Liver (tissue), 9 donors: ENCODE measurements around the gene NLRP6. TPM values are rescaled to one million over a fixed set of nuclear protein-coding genes. Genes with fewer than 3 reads are reported as not detected.
"Not testable (repeated sequence)": the region's sequence is repeated elsewhere in the genome, so short reads cannot be mapped to it uniquely, and the experiment has no call there.

Source experiments
- DNase-seq: peaks from one replicate; pipeline ENCODE4 v3.0.0-alpha.2; 2017; ENCODE audit warnings: low spot score
- H3K27ac ChIP-seq, 2 donors: one replicate each; pipeline ENCODE4 v1.7.0; 2013; ENCODE audit warnings: inconsistent platforms in 2 of 2, low read length in 2 of 2, control low read depth in 1 of 2, low read depth in 1 of 2, mild to moderate bottlenecking in 1 of 2
- H3K27me3 ChIP-seq, 4 donors: one replicate each; pipeline versions ENCODE4 v1.6.1 to v1.7.0; 2013; ENCODE audit warnings: low read length in 3 of 4, inconsistent platforms in 1 of 4, mild to moderate bottlenecking in 1 of 4, moderate library complexity in 1 of 4; ENCODE audit not compliant: control insufficient read depth in 4 of 4, insufficient read depth in 4 of 4
- H3K36me3 ChIP-seq, 4 donors: one replicate each; pipeline versions ENCODE4 v1.6.1 to v1.7.0; 2013; ENCODE audit warnings: low read length in 3 of 4, mild to moderate bottlenecking in 3 of 4, low read depth in 1 of 4, moderate library complexity in 1 of 4; ENCODE audit not compliant: control insufficient read depth in 4 of 4, insufficient read depth in 3 of 4
- H3K4me1 ChIP-seq, 4 donors: one replicate each; pipeline versions ENCODE4 v1.6.1 to v1.7.0; 2013; ENCODE audit warnings: low read length in 3 of 4, mild to moderate bottlenecking in 3 of 4, moderate library complexity in 1 of 4; ENCODE audit not compliant: control insufficient read depth in 4 of 4, insufficient read depth in 4 of 4
- H3K4me3 ChIP-seq, 3 donors: one replicate each; pipeline versions ENCODE4 v1.6.1 to v1.7.0; 2013; ENCODE audit warnings: low read length in 3 of 3, control low read depth in 1 of 3, low read depth in 1 of 3, mild to moderate bottlenecking in 1 of 3
- H3K9ac ChIP-seq, 2 donors: one replicate each; pipeline ENCODE4 v1.7.0; 2013; ENCODE audit warnings: low read length in 2 of 2, mild to moderate bottlenecking in 2 of 2, moderate library complexity in 2 of 2, control low read depth in 1 of 2, low read depth in 1 of 2
- H3K9me3 ChIP-seq, 4 donors: one replicate each; pipeline versions ENCODE4 v1.6.1 to v1.7.0; 2013; ENCODE audit warnings: low read length in 3 of 4; ENCODE audit not compliant: control insufficient read depth in 4 of 4
- EGR1 ChIP-seq, 2 donors: IDR thresholded peaks; 2 replicates each; pipeline ENCODE4 v1.6.1; 2016 to 2018; ENCODE audit warnings: antibody characterized with exemption in 2 of 2, low read depth in 2 of 2
- FOXA1 ChIP-seq: IDR thresholded peaks from 2 replicates; pipeline ENCODE4 v1.6.1; 2016; ENCODE audit warnings: antibody characterized with exemption
- FOXA2 ChIP-seq: IDR thresholded peaks from 2 replicates; pipeline ENCODE4 v1.6.1; 2016; ENCODE audit warnings: antibody characterized with exemption
- GABPA ChIP-seq, 2 donors: IDR thresholded peaks in 1 of 2; conservative IDR thresholded peaks in 1 of 2; 2 replicates each; pipeline ENCODE4 v1.6.1; 2016; ENCODE audit warnings: antibody characterized with exemption in 2 of 2, mild to moderate bottlenecking in 1 of 2, moderate library complexity in 1 of 2
- HNF4A ChIP-seq, 2 donors: conservative IDR thresholded peaks; 2 replicates each; pipeline ENCODE4 v1.6.1; 2016; ENCODE audit warnings: antibody characterized with exemption in 2 of 2, mild to moderate bottlenecking in 2 of 2
- JUND ChIP-seq, 2 donors: IDR thresholded peaks; 2 replicates each; pipeline ENCODE4 v1.6.1; 2016; ENCODE audit warnings: antibody characterized with exemption in 2 of 2
- RAD21 ChIP-seq, 2 donors: IDR thresholded peaks; 2 replicates each; pipeline ENCODE4 v1.6.1; 2016; ENCODE audit warnings: antibody characterized with exemption in 2 of 2, mild to moderate bottlenecking in 2 of 2
- RXRA ChIP-seq, 2 donors: IDR thresholded peaks; 2 replicates each; pipeline ENCODE4 v1.6.1; 2017 to 2018; ENCODE audit warnings: antibody characterized with exemption in 2 of 2, mild to moderate bottlenecking in 1 of 2
- SP1 ChIP-seq: IDR thresholded peaks from 2 replicates; pipeline ENCODE4 v1.6.1; 2018; ENCODE audit warnings: antibody characterized with exemption, mild to moderate bottlenecking
- TAF1 ChIP-seq: conservative IDR thresholded peaks from 2 replicates; pipeline ENCODE4 v1.6.1; 2016; ENCODE audit warnings: antibody characterized with exemption, mild to moderate bottlenecking
- WGBS: extraction: QIAGEN DNeasy Blood & Tissue Kit; methylation state at CpG from one replicate; pipeline ENCODE4 v1.1.7; 2013; 5-methylcytosine and 5-hydroxymethylcytosine counted together
- polyA plus RNA-seq, 2 donors: library from polyadenylated mRNA; stranded (reverse) in 1 of 2; unstranded in 1 of 2; fragments of 200-250 nt in 1 of 2; fragments of >200 nt in 1 of 2; fragmentation: Nextera tagmentation in 1 of 2; extraction: Ambion mirVana in 1 of 2; gene quantifications; one replicate each; pipeline versions ENCODE4 v1.2.1 to v1.2.3, GENCODE V29; 2013 to 2015
- total RNA-seq, 2 donors: library from RNA; depleted of rRNA; stranded (reverse); fragments of >200 nt; gene quantifications; one replicate each; pipeline ENCODE4 v1.2.3, GENCODE V29; 2014
- TF ChIP-seq, protein P1 (sequence below): fragments of 150-350 bp; IDR thresholded peaks from 2 replicates; pipeline ENCODE4 v1.5.1; 2017; ENCODE audit warnings: improper control_type of control experiment, low read depth, low read length; ENCODE audit not compliant: missing input control
- TF ChIP-seq, protein P2 (sequence below): IDR thresholded peaks from 2 replicates; pipeline ENCODE4 v1.6.1; 2016; ENCODE audit warnings: antibody characterized with exemption, mild to moderate bottlenecking
- TF ChIP-seq, protein P3 (sequence below): IDR thresholded peaks from 2 replicates; pipeline ENCODE4 v1.6.1; 2016; ENCODE audit warnings: antibody characterized with exemption
- TF ChIP-seq, protein P4 (sequence below): IDR thresholded peaks from 2 replicates; pipeline ENCODE4 v1.6.1; 2016; ENCODE audit warnings: antibody characterized with exemption
- donor health status: healthy.
- donor health status: healthy.
- donor health status: healthy.
- donor health status: healthy.
- donor health status: healthy.

The NLRP6 gene
- total and polyA plus RNA-seq, 4 donors: 0.05 to 5.7 (median 0.97) TPM

DNA sequence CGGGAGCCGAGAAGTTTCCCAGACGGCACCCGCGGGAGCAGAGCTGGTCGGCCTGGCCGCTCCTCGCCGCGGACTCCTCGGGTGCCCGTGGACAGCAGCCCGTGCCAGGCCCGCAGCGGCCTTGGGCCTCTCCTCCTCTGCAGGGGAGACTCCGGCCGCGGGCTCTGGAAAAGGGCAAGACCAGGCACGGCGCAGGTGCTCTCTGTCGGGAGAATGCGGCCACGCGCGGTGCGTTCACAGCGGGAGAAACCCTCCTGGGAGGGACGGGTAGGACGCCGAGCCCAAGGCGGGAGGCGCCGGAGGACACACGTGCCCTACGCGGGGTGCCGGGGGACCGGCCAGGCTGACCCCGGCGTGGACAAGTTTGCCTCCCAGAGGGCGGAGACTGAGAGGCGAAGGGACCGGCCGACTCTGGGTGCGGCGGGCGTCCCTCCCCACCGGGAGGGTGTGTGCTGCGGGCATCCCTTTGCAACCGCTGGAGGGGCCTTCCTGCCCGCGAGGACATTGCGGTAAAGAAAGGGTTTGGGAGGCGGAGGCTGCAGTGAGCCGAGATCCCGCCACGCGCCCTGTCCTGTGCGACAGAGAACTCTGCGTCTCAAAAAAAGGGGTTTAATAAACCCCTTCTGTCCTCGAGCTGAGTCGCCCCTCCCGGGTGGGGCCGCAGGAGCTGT, 38.0 kb downstream of the NLRP6 start:
- H3K27ac ChIP-seq: peak overlapping the region; percentile 81 to 92
- DNase-seq: no peak
- H3K4me3 ChIP-seq: peak overlapping the region; percentile 48 to 61 (median 59)
- TF ChIP-seq, protein P1, sequence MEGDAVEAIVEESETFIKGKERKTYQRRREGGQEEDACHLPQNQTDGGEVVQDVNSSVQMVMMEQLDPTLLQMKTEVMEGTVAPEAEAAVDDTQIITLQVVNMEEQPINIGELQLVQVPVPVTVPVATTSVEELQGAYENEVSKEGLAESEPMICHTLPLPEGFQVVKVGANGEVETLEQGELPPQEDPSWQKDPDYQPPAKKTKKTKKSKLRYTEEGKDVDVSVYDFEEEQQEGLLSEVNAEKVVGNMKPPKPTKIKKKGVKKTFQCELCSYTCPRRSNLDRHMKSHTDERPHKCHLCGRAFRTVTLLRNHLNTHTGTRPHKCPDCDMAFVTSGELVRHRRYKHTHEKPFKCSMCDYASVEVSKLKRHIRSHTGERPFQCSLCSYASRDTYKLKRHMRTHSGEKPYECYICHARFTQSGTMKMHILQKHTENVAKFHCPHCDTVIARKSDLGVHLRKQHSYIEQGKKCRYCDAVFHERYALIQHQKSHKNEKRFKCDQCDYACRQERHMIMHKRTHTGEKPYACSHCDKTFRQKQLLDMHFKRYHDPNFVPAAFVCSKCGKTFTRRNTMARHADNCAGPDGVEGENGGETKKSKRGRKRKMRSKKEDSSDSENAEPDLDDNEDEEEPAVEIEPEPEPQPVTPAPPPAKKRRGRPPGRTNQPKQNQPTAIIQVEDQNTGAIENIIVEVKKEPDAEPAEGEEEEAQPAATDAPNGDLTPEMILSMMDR: no peak
- TF ChIP-seq SP1: peak; percentile 64
- TF ChIP-seq, protein P2, sequence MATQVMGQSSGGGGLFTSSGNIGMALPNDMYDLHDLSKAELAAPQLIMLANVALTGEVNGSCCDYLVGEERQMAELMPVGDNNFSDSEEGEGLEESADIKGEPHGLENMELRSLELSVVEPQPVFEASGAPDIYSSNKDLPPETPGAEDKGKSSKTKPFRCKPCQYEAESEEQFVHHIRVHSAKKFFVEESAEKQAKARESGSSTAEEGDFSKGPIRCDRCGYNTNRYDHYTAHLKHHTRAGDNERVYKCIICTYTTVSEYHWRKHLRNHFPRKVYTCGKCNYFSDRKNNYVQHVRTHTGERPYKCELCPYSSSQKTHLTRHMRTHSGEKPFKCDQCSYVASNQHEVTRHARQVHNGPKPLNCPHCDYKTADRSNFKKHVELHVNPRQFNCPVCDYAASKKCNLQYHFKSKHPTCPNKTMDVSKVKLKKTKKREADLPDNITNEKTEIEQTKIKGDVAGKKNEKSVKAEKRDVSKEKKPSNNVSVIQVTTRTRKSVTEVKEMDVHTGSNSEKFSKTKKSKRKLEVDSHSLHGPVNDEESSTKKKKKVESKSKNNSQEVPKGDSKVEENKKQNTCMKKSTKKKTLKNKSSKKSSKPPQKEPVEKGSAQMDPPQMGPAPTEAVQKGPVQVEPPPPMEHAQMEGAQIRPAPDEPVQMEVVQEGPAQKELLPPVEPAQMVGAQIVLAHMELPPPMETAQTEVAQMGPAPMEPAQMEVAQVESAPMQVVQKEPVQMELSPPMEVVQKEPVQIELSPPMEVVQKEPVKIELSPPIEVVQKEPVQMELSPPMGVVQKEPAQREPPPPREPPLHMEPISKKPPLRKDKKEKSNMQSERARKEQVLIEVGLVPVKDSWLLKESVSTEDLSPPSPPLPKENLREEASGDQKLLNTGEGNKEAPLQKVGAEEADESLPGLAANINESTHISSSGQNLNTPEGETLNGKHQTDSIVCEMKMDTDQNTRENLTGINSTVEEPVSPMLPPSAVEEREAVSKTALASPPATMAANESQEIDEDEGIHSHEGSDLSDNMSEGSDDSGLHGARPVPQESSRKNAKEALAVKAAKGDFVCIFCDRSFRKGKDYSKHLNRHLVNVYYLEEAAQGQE: no peak
- TF ChIP-seq, protein P3, sequence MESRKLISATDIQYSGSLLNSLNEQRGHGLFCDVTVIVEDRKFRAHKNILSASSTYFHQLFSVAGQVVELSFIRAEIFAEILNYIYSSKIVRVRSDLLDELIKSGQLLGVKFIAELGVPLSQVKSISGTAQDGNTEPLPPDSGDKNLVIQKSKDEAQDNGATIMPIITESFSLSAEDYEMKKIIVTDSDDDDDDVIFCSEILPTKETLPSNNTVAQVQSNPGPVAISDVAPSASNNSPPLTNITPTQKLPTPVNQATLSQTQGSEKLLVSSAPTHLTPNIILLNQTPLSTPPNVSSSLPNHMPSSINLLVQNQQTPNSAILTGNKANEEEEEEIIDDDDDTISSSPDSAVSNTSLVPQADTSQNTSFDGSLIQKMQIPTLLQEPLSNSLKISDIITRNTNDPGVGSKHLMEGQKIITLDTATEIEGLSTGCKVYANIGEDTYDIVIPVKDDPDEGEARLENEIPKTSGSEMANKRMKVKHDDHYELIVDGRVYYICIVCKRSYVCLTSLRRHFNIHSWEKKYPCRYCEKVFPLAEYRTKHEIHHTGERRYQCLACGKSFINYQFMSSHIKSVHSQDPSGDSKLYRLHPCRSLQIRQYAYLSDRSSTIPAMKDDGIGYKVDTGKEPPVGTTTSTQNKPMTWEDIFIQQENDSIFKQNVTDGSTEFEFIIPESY: no peak
- no peak for TF ChIP-seq GABPA (IDR thresholded peaks at IDR 0.05 in 1 of 2, conservative IDR thresholded peaks at IDR 0.05 in 1 of 2)
- no peak for TF ChIP-seq FOXA2
- peak in 1 of 2 donors; percentile 44 for TF ChIP-seq RAD21 (IDR thresholded peaks at IDR 0.05)
- TF ChIP-seq, protein P4, sequence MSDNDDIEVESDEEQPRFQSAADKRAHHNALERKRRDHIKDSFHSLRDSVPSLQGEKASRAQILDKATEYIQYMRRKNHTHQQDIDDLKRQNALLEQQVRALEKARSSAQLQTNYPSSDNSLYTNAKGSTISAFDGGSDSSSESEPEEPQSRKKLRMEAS: no peak
- peak in 1 of 2 donors; percentile 73 for TF ChIP-seq RXRA (IDR thresholded peaks at IDR 0.05)
- peak in 1 of 2 donors; percentile 20 for TF ChIP-seq HNF4A (conservative IDR thresholded peaks at IDR 0.05)
- TF ChIP-seq TAF1: peak; percentile 56
- H3K4me1 ChIP-seq: peaks cover 0 to 44% (median 19%) of the 10 kb centered on the region in 4 donors
- H3K9ac ChIP-seq: peak overlapping the region; percentile 10 to 81
- H3K36me3 ChIP-seq: no peaks in the 10 kb centered on the region
- H3K9me3 ChIP-seq: no peaks in the 10 kb centered on the region
- H3K27me3 ChIP-seq: no peaks in the 10 kb centered on the region
- WGBS: 23% methylated on average over 64 of the region's 64 CpGs

DNA sequence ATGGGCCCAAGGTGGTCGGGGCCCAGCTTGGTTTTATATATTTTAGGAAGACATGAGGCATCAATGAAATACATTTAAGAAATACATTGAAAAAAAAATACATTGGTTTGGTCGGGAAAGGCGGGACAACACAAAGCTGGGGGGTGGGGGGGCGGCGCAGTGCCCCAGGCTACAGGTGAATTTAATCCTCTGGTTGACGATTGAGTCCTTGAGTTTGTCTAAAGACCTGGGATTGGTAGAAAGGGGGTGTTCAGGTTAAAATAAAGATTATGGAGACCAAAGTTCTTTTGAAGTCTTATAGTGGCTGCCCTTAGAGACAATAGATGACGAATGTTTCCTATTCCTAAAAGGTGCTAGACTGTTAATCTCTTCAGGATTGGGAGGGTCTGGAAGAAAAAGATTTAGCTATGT, 38.7 kb downstream of the NLRP6 start:
- Histone ChIP-seq H3K27me3 (no peaks in the 10 kb centered on the region), H3K27ac (peak overlapping the region; percentile 81 to 92), H3K4me1 (peaks cover 0 to 43% (median 18%) of the 10 kb centered on the region in 4 donors), H3K9ac (no peak overlapping the region), H3K4me3 (peak overlapping the region in 1 of 3 donors; percentile 48), H3K36me3 (no peaks in the 10 kb centered on the region), H3K9me3 (no peaks in the 10 kb centered on the region)
- no peak for DNase-seq
- no peak for TF ChIP-seq SP1
- no peak for TF ChIP-seq HNF4A (conservative IDR thresholded peaks at IDR 0.05)
- TF ChIP-seq JUND (IDR thresholded peaks at IDR 0.05): no peak
- TF ChIP-seq FOXA1: no peak
- TF ChIP-seq EGR1 (IDR thresholded peaks at IDR 0.05; ENCODE audit: low read depth in 2 of 2): no peak
- no peak for TF ChIP-seq RAD21 (IDR thresholded peaks at IDR 0.05)
- WGBS: 70% methylated on average over 7 of the region's 7 CpGs

DNA sequence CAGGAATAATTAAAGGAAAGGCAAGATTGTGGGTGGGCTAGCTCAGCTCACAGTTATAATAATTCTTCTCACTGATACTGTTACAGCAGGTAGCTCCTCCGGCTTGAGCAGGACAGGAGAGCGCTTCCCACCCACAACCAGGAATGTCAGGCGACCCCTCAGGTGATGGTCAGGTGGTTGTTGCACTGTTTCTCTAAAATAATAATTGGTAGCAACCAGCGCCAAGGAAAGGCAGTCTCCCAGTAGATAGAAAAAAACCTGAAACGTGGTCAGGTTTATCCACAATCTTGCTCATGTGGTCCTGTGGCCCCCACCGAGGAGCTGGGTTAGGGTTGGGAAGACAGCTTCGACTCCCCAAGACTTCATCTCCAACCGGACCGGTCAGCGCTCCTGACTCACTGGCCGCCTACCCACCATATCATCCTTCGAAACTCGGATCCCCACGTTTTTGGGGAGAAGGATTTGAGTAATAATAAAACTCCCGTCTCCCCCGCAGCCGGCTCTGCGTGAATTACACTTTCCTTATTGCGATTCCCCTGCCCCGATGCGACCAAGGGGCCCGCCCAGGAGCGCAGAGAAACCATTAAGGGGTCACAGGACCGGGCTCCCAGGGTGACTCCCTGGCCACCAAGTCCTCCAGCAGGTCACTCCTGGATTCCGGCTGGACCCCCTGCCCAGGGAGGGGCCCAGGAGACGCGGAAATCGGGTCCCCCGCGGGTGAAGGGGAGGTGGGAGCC, 39.6 kb downstream of the NLRP6 start:
- not testable (repeated sequence) for H3K4me3 ChIP-seq
- peaks cover 0 to 34% (median 14%) of the 10 kb centered on the region in 4 donors for H3K4me1 ChIP-seq
- WGBS: 33% methylated on average over 15 of the region's 30 CpGs

More for the DNA sequence above, 39.6 kb downstream of the NLRP6 start:
- H3K27me3 ChIP-seq, H3K36me3 ChIP-seq, H3K9me3 ChIP-seq, DNase-seq: not testable (repeated sequence)
- Histone ChIP-seq H3K27ac (peak overlapping the region; percentile 3 to 92), H3K9ac (peak overlapping the region in 1 of 2 donors; percentile 4)
